Activated CD4-positive, alpha-beta T cell treated with anti-CD3 and anti-CD28 coated beads for 36 hours (primary cell): Measurements from ENCODE around the gene DEDD2. TPM values are rescaled to one million over a fixed set of nuclear protein-coding genes. Genes with fewer than 3 reads are reported as not detected.

Experiments
- ATAC-seq: fragments of 200-7000 bp; cut with Tn5 transposase; one replicate; pipeline ENCODE4 v1.10.0; 2021; ENCODE audit warnings: mild to moderate bottlenecking, moderate library complexity
- CTCF ChIA-PET: fragments of 350-600 bp; sonication (Branson Sonifier 250); formaldehyde crosslinking; loops from one replicate; lab custom pipeline; 2021; ENCODE audit warnings: antibody characterized with exemption; lab: Charles Lee
- POLR2A ChIA-PET: fragments of 350-600 bp; sonication (Branson Sonifier 250); formaldehyde crosslinking; loops from one replicate; lab custom pipeline; 2021; ENCODE audit warnings: antibody characterized with exemption, inconsistent platforms; lab: Charles Lee
- DNase-seq: peaks from one replicate; pipeline ENCODE4 v3.0.0-alpha.2; 2020
- H3K27ac Mint-ChIP-seq: one replicate; pipeline ENCODE4 v1.8.0; 2021; ENCODE audit warnings: mixed read lengths
- H3K27me3 Mint-ChIP-seq: one replicate; pipeline ENCODE4 v1.8.0; 2021; ENCODE audit warnings: mixed read lengths
- H3K36me3 Mint-ChIP-seq: one replicate; pipeline ENCODE4 v1.8.0; 2021; ENCODE audit warnings: low read depth, mixed read lengths
- H3K4me1 Mint-ChIP-seq: one replicate; pipeline ENCODE4 v1.8.0; 2021; ENCODE audit warnings: mixed read lengths
- H3K4me3 Mint-ChIP-seq: one replicate; pipeline ENCODE4 v1.8.0; 2021; ENCODE audit warnings: mild to moderate bottlenecking, moderate library complexity, mixed read lengths
- H3K9me3 Mint-ChIP-seq: one replicate; pipeline ENCODE4 v1.8.0; 2021; ENCODE audit warnings: low read depth, mixed read lengths
- intact Hi-C, 2 experiments: fragments of 100-400 bp; cut with DNase I in 1 of 2; cut with micrococcal nuclease in 1 of 2; formaldehyde crosslinking; loops; one replicate each; pipeline versions ENCODE4 v1.14.2 to v1.15.1; 2022 to 2024; cut with DNase I, micrococcal nuclease
- total RNA-seq, 2 experiments: library from RNA; stranded (reverse); gene quantifications; one replicate each; pipeline ENCODE4 v1.2.3, GENCODE V29; 2021

DEDD2 gene
- total RNA-seq, 2 experiments from 2014 or later: 25.9 to 27.3 TPM

DNA sequence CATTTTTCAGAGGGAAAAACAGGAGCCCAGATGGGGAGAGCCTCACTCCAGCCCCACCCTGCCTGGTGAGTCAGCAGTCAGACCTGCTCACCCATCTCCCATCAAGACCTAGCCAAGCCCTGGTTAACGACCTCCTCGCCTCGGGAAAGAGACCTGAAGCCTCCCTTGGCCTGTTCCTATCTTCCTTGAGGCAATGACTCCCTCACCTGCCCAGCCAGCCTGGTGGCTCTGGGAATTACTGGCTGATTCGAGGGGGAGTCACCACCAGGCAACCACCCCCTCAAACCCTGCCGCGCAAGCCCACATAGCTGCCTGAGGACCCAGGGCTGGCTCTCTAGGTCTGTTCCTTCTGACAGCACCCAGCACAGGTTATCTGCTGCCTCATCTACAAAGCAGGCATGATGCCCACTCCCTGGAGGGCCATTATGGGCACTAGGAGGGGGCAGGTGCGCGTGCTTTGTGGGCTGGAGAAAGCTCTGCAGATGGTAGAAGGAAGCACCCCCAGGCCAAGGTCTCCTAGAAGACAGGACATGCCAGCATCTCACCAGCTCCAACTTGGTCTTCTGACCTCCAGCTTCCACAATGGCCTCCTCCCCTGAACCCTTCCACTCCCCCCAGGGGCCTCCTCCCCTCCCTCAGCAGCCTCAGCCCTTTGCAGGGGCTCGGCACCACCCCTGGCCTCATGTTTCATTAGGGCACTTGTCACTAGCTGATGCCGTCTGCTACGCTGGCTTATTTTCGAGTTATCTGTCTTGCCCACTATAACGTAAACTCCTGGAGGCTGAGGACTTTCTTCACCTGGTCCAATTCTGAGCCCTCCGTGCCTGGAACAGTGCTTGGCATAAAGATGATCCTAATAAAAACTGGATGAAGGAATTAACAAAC lies 10.4 kb downstream of the DEDD2 start:
- intact Hi-C loops: no loop called here
- H3K4me1 Mint-ChIP-seq: peaks cover 51% of the 10 kb centered on the region
- ATAC-seq: no peak
- H3K4me3 Mint-ChIP-seq: no peak overlapping the region
- H3K27me3 Mint-ChIP-seq: no peaks in the 10 kb centered on the region
- peak overlapping the region; percentile 74 for H3K27ac Mint-ChIP-seq
- H3K36me3 Mint-ChIP-seq: peaks cover 48% of the 10 kb centered on the region
- CTCF ChIA-PET: interaction anchor here (0.6 to 1.5 kb wide), 3 partner anchors 19 to 61 kb away, joined by 3 to 7 read pairs (median 4); no protein-coding TSS in a partner anchor
- no peaks in the 10 kb centered on the region for H3K9me3 Mint-ChIP-seq
- DNase-seq: no peak
- POLR2A ChIA-PET: no interaction called here

DNA sequence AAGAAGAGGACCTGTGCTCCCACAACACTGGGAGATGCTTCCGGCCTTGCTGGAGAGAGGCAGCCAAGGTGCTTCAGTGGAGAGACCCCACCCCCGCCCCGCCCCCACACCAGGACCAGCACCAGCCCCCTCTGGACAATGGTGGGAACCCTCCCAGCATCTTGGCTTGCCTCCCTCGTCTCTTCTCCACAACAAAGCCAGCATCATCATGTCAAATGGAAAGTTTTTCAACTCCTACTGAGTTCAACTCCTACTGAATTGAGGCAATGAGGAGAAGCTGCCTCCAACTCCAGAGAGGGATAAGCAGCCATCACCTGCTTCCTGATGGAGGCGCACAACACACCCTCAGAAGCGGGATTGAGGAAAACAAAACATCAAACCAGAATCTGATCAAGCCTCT lies 12.8 kb downstream of the DEDD2 start:
- peaks cover 76% of the 10 kb centered on the region for H3K4me1 Mint-ChIP-seq
- no peak overlapping the region for H3K4me3 Mint-ChIP-seq
- ATAC-seq: no peak
- ChIA-PET CTCF (no interaction called here), POLR2A (no interaction called here)
- H3K27me3 Mint-ChIP-seq: no peaks in the 10 kb centered on the region
- intact Hi-C loops: no loop called here
- no peak for DNase-seq
- H3K36me3 Mint-ChIP-seq: peaks cover 58% of the 10 kb centered on the region
- peak overlapping the region; percentile 53 for H3K27ac Mint-ChIP-seq
- no peaks in the 10 kb centered on the region for H3K9me3 Mint-ChIP-seq

DNA sequence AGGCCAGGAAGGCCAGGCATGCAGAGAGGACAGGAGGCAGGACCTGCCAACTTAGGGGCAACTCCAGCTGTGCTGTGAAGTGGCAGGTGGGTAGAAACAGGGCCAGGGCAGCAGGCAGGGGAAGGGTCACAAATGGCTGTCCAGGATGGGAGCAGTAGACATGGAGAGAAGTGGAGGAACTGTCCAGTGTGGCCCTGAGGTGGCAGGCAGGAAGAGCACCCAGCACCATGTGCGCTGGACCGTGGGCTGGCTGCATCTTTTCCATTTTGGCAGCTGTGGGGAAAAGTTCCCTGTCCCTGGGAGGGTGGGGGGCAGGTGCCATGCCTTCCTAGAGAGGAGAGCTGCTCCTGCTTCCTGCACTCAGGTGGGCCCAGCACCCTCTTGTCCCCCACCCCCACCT lies 13.8 kb downstream of the DEDD2 start:
- ChIA-PET CTCF (no interaction called here), POLR2A (no interaction called here)
- Mint-ChIP-seq H3K36me3 (peaks cover 56% of the 10 kb centered on the region), H3K9me3 (no peaks in the 10 kb centered on the region), H3K27me3 (no peaks in the 10 kb centered on the region), H3K4me1 (peaks cover 83% of the 10 kb centered on the region), H3K4me3 (no peak overlapping the region), H3K27ac (peak overlapping the region; percentile 55)
- ATAC-seq (no peak), DNase-seq (no peak)
- intact Hi-C loops: no loop called here

DNA sequence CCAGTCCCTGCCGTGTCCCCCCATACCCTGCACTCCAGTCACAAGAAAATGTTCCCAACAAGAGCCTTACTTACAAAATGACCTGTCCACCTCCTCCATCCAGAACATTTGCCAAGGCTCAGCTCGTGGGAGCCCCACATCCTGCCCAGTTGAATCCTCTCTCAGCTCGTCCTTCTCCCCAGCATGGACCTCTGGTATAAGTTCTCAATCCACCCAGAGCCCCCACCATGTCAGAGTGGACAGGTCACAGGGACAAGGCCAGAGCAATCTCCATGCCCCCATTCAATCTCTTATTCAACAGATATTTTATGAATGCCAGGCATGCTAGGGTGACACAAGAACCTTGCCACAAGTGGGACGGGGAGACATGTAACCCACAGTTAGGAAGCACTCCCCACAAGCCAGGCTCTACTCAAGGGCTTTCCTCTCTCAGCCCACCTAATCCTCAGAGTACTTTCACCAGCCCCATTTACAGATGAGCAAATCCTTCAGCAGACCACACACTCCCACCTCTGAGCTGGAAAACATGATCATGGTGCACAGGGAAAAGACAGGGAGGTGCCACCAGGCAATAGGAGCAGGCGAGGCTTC lies 15.1 kb downstream of the DEDD2 start:
- intact Hi-C loops: no loop called here
- Mint-ChIP-seq H3K9me3 (no peaks in the 10 kb centered on the region), H3K27me3 (no peaks in the 10 kb centered on the region), H3K27ac (peak overlapping the region; percentile 91), H3K36me3 (peaks cover 55% of the 10 kb centered on the region), H3K4me1 (peaks cover 84% of the 10 kb centered on the region), H3K4me3 (peak overlapping the region; percentile 37)
- ATAC-seq (no peak), DNase-seq (no peak)
- CTCF ChIA-PET: interaction anchor here (0.5 to 1.0 kb wide), 4 partner anchors 11 to 785 kb away, joined by 3 to 5 read pairs (median 3); no protein-coding TSS in a partner anchor
- POLR2A ChIA-PET: interaction anchor here (0.5 to 0.6 kb wide), 3 partner anchors 14 to 329 kb away, joined by 3 read pairs; no protein-coding TSS in a partner anchor

DNA sequence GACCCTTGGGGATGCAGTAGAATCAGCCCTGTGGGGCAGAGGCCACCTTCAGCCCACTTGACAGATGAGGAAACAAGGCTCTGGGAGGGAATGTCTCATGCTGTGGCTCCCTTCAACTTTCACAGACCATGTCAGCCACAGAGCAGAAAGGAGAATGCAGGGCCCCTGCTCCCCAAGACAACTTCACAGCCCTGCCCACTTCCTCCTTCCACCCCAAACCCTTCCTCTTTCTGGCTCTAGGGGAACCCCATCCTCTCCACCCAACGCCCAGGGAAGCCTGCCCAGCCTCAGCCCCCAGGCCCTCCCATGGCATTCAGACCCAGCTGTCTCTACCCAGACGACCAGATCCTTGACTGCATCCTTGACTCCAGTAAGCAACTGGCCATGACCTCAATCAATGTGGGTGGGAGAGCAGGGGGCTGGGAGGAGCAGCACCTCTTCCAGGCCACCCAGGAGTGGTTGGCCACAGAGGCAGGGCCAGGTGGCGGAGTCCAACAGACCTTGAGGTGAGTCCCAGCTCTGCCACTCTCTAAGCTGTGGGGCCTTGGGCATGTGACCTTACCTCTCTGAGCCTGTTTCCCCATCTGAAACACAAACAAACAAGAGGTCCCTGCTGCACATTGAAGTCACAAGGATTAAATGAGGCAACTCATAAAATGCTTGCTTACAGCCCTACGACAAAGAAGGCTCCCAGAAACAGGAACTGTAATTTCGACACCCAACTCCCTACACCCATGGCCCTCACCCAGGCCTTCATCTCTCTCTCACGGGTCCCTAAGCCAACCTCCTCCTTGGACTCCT lies 15.8 kb downstream of the DEDD2 start:
- peak; percentile 65 for DNase-seq
- intact Hi-C loops: no loop called here
- no peaks in the 10 kb centered on the region for H3K9me3 Mint-ChIP-seq
- ChIA-PET CTCF (interaction anchor here (0.6 to 1.0 kb wide), 2 partner anchors 11 to 13 kb away, joined by 4 to 5 read pairs; no protein-coding TSS in a partner anchor), POLR2A (interaction anchor here (0.5 to 0.6 kb wide), 2 partner anchors 14 to 328 kb away, joined by 3 read pairs; no protein-coding TSS in a partner anchor)
- ATAC-seq: peak; percentile 55
- peak overlapping the region; percentile 37 for H3K4me3 Mint-ChIP-seq
- H3K27me3 Mint-ChIP-seq: no peaks in the 10 kb centered on the region
- peaks cover 56% of the 10 kb centered on the region for H3K36me3 Mint-ChIP-seq
- peak overlapping the region; percentile 91 for H3K27ac Mint-ChIP-seq
- peaks cover 86% of the 10 kb centered on the region for H3K4me1 Mint-ChIP-seq

DNA sequence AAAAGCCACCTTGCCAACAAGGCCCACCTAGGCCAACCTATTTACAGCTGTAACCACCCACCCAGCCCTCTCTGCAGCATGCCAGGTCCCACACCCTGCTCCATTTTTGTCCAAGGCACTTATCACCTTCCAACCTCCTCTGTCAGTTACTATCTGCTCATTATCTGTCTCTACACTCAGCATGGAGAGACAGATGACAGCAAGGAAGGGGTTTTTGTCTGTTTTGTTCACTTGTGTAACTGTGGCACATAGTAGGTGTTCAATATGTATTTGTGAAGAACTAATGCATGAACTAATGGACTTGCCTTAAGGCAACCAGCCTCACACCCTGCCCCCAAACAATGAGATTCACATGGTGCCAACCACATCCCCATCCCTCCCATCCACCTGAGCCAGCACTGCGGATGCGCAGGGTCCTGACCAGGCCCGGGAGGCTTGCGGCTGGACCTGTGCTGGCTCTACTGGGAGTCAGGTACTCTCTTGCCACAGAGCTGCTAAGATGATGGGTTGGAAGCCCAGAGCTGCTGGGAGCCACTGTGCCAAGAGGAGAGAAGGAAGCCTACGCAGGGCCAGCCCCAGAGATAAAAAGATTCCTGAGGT lies 17.3 kb downstream of the DEDD2 start:
- Mint-ChIP-seq H3K9me3 (no peaks in the 10 kb centered on the region), H3K36me3 (peaks cover 52% of the 10 kb centered on the region), H3K4me3 (peak overlapping the region; percentile 57), H3K27me3 (no peaks in the 10 kb centered on the region), H3K27ac (peak overlapping the region; percentile 91), H3K4me1 (peaks cover 87% of the 10 kb centered on the region)
- CTCF ChIA-PET: no interaction called here
- DNase-seq (no peak), ATAC-seq (no peak)
- POLR2A ChIA-PET: no interaction called here
- intact Hi-C loops: no loop called here

DNA sequence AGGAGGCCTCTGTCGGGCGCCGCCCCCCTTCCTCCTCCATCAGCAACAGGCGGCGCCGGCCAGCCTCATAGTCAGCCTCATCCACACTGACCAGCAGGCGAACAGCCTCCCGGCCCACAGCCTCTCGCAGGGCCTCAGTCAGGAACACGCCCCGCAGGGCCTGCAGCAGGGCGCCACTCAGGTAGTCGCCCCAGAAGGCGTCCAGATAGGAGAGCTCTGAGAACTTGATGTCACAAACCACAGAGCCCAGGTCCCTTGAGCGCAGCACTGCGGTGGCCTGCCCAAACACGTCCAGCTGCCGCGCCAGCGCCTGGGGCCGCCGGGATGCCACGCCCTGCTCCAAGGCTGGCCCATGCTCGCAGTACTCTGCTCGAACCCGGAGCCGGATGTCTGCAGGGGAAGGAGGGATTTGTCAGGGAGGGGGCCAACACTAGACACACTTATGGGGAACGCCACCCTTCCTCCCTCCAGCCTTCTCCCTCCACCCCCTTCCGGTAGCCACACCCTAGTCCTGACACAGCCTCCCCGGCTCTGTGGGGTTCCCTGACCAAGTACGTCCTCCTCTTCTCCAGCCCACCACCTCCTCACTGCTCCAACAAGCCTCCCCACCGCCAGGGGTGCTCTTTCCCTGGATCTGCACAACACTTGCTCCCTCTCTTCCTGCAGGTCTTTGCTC lies 17.9 kb downstream of the DEDD2 start:
- ChIA-PET POLR2A (no interaction called here), CTCF (interaction anchor here (0.6 to 2.1 kb wide), 3 partner anchors 15 to 147 kb away, joined by 5 to 12 read pairs (median 5); no protein-coding TSS in a partner anchor)
- DNase-seq (peak; percentile 83), ATAC-seq (peak; percentile 69)
- peaks cover 52% of the 10 kb centered on the region for H3K36me3 Mint-ChIP-seq
- no peaks in the 10 kb centered on the region for H3K9me3 Mint-ChIP-seq
- intact Hi-C loops: loop anchor here in 1 of 2 experiments (1.0 to 5.0 kb wide), 3 partner anchors 18 to 83 kb away; partner anchors contain the start of genes DEDD2 and GSK3A
- H3K27me3 Mint-ChIP-seq: no peaks in the 10 kb centered on the region
- H3K27ac Mint-ChIP-seq: peak overlapping the region; percentile 91
- H3K4me1 Mint-ChIP-seq: peaks cover 81% of the 10 kb centered on the region
- H3K4me3 Mint-ChIP-seq: peak overlapping the region; percentile 57

DNA sequence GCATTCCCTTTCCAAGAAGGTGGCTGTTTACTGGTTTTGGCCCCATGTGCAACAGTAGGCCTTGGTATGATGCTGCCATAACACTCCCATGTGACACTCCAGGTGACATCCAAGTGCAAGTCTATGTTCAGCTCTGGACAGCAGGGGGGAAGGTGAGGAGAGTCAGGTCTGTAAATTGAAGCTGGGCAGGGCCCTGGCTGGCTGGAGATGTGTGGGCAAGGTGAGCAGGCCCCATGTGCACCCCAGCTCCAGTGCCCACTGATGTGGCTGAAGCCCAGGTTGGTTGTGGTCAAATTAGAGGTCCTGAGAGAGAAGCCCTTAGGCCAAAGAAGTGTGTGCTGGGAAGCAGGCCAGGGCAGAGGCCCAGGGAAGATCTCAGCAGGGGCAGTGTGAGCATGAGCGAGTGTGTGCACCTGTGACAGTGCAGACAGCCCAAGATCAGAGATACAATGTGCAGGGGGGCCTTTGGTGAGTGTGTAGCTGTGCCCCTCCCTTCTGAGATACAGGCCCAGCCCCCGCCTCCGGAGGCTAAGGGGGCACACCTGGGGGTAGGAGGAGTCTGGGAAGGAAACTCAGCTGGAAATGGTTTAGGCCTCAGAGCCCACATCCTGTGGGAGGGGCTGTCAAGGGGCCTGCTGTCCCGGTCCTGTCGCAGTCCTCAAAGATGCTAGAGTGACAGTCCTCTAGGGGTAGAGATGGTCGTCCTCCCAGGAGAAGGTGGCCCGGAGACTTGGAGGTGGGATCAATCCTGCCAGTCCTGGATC lies 18.6 kb downstream of the DEDD2 start:
- peaks cover 77% of the 10 kb centered on the region for H3K4me1 Mint-ChIP-seq
- intact Hi-C loops: loop anchor here in 1 of 2 experiments (1.0 to 5.0 kb wide), 3 partner anchors 18 to 83 kb away; partner anchors contain the start of genes DEDD2 and GSK3A
- H3K9me3 Mint-ChIP-seq: no peaks in the 10 kb centered on the region
- DNase-seq (peak; percentile 77), ATAC-seq (peak; percentile 65)
- ChIA-PET CTCF (interaction anchor here (0.6 to 2.1 kb wide), 5 partner anchors 16 to 148 kb away, joined by 3 to 12 read pairs (median 5); no protein-coding TSS in a partner anchor), POLR2A (interaction anchor here (0.7 kb wide), 1 partner anchor 348 kb away, joined by 10 read pairs; no protein-coding TSS in a partner anchor)
- H3K27ac Mint-ChIP-seq: peak overlapping the region; percentile 91
- H3K36me3 Mint-ChIP-seq: peaks cover 49% of the 10 kb centered on the region
- H3K27me3 Mint-ChIP-seq: no peaks in the 10 kb centered on the region
- peak overlapping the region; percentile 57 for H3K4me3 Mint-ChIP-seq

DNA sequence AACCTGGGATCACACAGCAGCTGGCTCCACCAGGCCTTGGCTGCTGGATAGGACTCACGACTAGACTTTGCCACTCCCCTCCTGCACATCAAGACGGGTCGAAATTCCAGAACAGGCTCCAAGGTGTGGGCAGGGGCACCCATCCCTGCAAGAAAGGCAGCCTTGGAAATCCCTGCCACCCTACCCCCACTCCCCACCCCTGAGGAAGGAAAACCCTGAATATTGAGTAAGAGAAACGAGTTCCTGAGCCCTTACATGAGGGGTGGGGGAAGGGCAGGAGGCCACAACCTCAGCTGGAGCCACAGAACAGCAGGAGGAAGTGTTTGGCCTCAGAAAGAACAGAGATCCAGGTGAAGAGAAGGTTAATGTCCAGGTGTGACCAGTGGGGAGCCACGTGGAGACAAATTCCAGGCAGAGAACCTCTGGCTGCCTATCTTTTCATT lies 20.1 kb downstream of the DEDD2 start:
- H3K36me3 Mint-ChIP-seq: peaks cover 46% of the 10 kb centered on the region
- no peak overlapping the region for H3K4me3 Mint-ChIP-seq
- ATAC-seq (no peak), DNase-seq (no peak)
- H3K27ac Mint-ChIP-seq: peak overlapping the region; percentile 73
- CTCF ChIA-PET: interaction anchor here (0.6 to 1.2 kb wide), 5 partner anchors 14 to 53 kb away, joined by 3 to 5 read pairs (median 3); partner anchors contain the start of gene DEDD2
- no peaks in the 10 kb centered on the region for H3K27me3 Mint-ChIP-seq
- peaks cover 4% of the 10 kb centered on the region for H3K9me3 Mint-ChIP-seq
- POLR2A ChIA-PET: no interaction called here
- intact Hi-C loops: loop anchor here in 1 of 2 experiments (5.0 kb wide), 1 partner anchor 85 kb away; no protein-coding TSS in a partner anchor
- peaks cover 67% of the 10 kb centered on the region for H3K4me1 Mint-ChIP-seq
